ENCODE results near the gene EPS15.
"Not testable (repeated sequence)": the region's sequence is repeated elsewhere in the genome, so short reads cannot be mapped to it uniquely, and the experiment has no call there.

The EPS15 gene

GRCh38 chr1:51515312-51515960 is 3.6 kb downstream of the EPS15 start:
- no peak for DNase-seq (ENCODE audit: low read depth in 2 of 2)

GRCh38 chr1:51514733-51515132 is 4.3 kb downstream of the EPS15 start:
- no peak for DNase-seq (ENCODE audit: low read depth in 2 of 2)

GRCh38 chr1:51512606-51513005 is 6.5 kb downstream of the EPS15 start:
- DNase-seq (ENCODE audit: low read depth in 2 of 2) = no peak

GRCh38 chr1:51512120-51512519 is 6.9 kb downstream of the EPS15 start:
- no peak for DNase-seq (ENCODE audit: low read depth in 2 of 2)

- no peak for DNase-seq (ENCODE audit: low read depth in 2 of 2)
Measured at GRCh38 chr1:51509773-51510172, 9.3 kb downstream of the EPS15 start.

GRCh38 chr1:51506537-51506936 is 12.5 kb downstream of the EPS15 start:
- no peak for DNase-seq (ENCODE audit: low read depth in 2 of 2)

- DNase-seq (ENCODE audit: low read depth in 2 of 2) = no peak
Measured at GRCh38 chr1:51504806-51505525, 14.1 kb downstream of the EPS15 start.

GRCh38 chr1:51501218-51501630 is 17.8 kb downstream of the EPS15 start:
- not testable (repeated sequence) for DNase-seq (ENCODE audit: low read depth in 2 of 2)

GRCh38 chr1:51499694-51500093 is 19.4 kb downstream of the EPS15 start:
- DNase-seq (ENCODE audit: low read depth in 2 of 2) = no peak

- no peak for DNase-seq (ENCODE audit: low read depth in 2 of 2)
Measured at GRCh38 chr1:51498924-51499323, 20.1 kb downstream of the EPS15 start.

- no peak for DNase-seq (ENCODE audit: low read depth in 2 of 2)
Measured at GRCh38 chr1:51497340-51497739, 21.7 kb downstream of the EPS15 start.

GRCh38 chr1:51494138-51494830 is 24.8 kb downstream of the EPS15 start:
- no peak for DNase-seq (ENCODE audit: low read depth in 2 of 2)

- no peak for DNase-seq (ENCODE audit: low read depth in 2 of 2)
Measured at GRCh38 chr1:51491166-51491981, 27.7 kb downstream of the EPS15 start.

- DNase-seq (ENCODE audit: low read depth in 2 of 2) = no peak
Measured at GRCh38 chr1:51489472-51489871, 29.6 kb downstream of the EPS15 start.

- no peak for DNase-seq (ENCODE audit: low read depth in 2 of 2)
Measured at GRCh38 chr1:51488372-51489050, 30.6 kb downstream of the EPS15 start.

GRCh38 chr1:51487628-51488027 is 31.4 kb downstream of the EPS15 start:
- DNase-seq (ENCODE audit: low read depth in 2 of 2) = no peak

- DNase-seq (ENCODE audit: low read depth in 2 of 2) = no peak
Measured at GRCh38 chr1:51484591-51484990, 34.5 kb downstream of the EPS15 start.

- DNase-seq (ENCODE audit: low read depth in 2 of 2) = no peak
Measured at GRCh38 chr1:51482881-51483280, 36.2 kb downstream of the EPS15 start.

GRCh38 chr1:51474832-51475620 is 44.0 kb downstream of the EPS15 start:
- not testable (repeated sequence) for DNase-seq (ENCODE audit: low read depth in 2 of 2)

GRCh38 chr1:51473331-51474115 is 45.5 kb downstream of the EPS15 start:
- DNase-seq (ENCODE audit: low read depth in 2 of 2) = no peak
